Nephron (organoid): ENCODE data around the gene AJAP1.

Experiments used
- H3K27ac Mint-ChIP-seq, 3 experiments: 2 replicates each; pipeline ENCODE4 v1.8.0; 2020; ENCODE audit warnings: mixed read lengths in 3 of 3, mild to moderate bottlenecking in 2 of 3, moderate library complexity in 1 of 3
- H3K27me3 Mint-ChIP-seq: 2 replicates; pipeline ENCODE4 v1.8.0; 2021; ENCODE audit warnings: low read depth, mild to moderate bottlenecking, moderate library complexity, mixed read lengths
- H3K36me3 Mint-ChIP-seq: 2 replicates; pipeline ENCODE4 v1.8.0; 2020; ENCODE audit warnings: low read depth, mixed read lengths
- H3K4me1 Mint-ChIP-seq: 2 replicates; pipeline ENCODE4 v1.8.0; 2020; ENCODE audit warnings: mixed read lengths
- H3K4me3 Mint-ChIP-seq, 3 experiments: 2 replicates each; pipeline ENCODE4 v1.8.0; 2020; ENCODE audit warnings: mild to moderate bottlenecking in 3 of 3, mixed read lengths in 3 of 3, moderate library complexity in 2 of 3
- H3K9me3 Mint-ChIP-seq: 2 replicates; pipeline ENCODE4 v1.8.0; 2020; ENCODE audit warnings: mixed read lengths
- TF ChIP-seq, protein P1 (sequence below), 3 experiments: fragments of 200-600 bp; sonication (generic); IDR thresholded peaks; one replicate each; pipeline ENCODE4 v1.5.0; 2021; ENCODE audit warnings: antibody characterized with exemption in 3 of 3; ENCODE audit not compliant: unreplicated experiment in 3 of 3

AJAP1 gene

DNA sequence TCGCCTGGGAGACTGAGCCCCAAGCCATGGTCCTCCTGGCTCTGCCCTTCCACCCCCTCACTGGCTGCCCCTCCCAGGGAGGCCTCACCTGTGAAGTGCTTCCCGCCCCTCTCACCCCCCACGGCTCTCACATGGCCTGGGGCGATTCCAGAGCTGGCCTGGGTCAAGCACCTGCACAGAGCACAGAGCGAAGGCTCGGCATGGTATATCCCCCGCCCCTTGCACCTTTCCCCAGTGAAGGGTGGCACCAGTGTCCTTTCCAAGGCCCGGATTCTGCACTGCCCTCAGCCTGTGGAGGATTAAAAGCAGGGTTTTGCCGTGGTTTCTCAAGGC, 1.1 kb upstream of the AJAP1 start:
- no peak overlapping the region for H3K27ac Mint-ChIP-seq
- peaks cover 41% of the 10 kb centered on the region for H3K27me3 Mint-ChIP-seq
- peaks cover 24% of the 10 kb centered on the region for H3K4me1 Mint-ChIP-seq
- TF ChIP-seq, protein P1, sequence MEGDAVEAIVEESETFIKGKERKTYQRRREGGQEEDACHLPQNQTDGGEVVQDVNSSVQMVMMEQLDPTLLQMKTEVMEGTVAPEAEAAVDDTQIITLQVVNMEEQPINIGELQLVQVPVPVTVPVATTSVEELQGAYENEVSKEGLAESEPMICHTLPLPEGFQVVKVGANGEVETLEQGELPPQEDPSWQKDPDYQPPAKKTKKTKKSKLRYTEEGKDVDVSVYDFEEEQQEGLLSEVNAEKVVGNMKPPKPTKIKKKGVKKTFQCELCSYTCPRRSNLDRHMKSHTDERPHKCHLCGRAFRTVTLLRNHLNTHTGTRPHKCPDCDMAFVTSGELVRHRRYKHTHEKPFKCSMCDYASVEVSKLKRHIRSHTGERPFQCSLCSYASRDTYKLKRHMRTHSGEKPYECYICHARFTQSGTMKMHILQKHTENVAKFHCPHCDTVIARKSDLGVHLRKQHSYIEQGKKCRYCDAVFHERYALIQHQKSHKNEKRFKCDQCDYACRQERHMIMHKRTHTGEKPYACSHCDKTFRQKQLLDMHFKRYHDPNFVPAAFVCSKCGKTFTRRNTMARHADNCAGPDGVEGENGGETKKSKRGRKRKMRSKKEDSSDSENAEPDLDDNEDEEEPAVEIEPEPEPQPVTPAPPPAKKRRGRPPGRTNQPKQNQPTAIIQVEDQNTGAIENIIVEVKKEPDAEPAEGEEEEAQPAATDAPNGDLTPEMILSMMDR (IDR thresholded peaks at IDR 0.05; ENCODE audit: unreplicated experiment in 3 of 3) = no peak
- peak overlapping the region in 1 of 3 experiments; percentile 61 for H3K4me3 Mint-ChIP-seq
- no peaks in the 10 kb centered on the region for H3K36me3 Mint-ChIP-seq
- no peaks in the 10 kb centered on the region for H3K9me3 Mint-ChIP-seq

DNA sequence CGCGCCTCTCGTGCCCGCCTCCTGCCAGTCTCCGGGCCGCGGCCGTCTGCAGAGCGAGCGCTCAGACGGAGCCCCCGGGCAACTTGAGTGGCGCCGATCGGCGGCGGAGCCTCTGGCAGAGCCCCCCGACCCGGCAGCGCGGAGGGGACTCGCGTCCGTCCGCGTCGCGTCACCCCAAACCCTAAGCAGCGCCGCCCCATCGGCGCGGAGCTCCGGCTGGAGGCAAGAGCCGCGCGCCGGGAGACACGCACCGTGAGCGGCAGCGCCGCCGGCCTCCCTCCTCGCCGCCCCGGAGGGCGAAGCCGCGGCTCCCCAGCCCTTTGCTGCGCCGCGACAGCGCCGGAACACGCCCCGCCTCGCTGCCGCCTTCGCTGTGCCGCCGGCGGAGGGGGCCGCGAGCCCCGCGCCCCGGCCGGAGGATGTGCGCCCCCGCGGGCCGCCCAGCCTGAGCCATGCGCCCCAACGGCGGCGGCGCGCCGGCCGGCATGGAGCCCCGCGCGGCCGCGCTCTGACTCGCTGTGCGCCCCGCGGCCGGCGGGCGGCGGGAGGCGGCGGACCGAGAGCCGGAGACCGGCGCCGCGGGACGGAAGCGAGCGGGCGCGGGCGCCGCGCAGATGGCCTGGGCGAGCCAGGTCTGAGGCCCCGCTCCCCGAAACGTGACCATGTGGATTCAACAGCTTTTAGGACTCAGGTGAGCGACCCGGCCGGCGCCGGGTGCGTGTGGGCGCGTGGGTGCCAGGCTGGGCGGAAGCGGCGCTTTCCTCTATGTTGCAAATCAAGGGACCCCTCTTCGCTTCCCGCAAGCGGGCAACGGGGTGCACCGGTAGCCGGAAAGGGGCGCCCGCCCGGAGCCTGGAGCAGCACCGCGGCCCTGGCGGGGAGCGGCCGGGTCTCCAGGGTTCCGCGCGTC, 610 bp downstream of the AJAP1 start:
- TF ChIP-seq, protein P1 (IDR thresholded peaks at IDR 0.05; ENCODE audit: unreplicated experiment in 3 of 3) = no peak
- Mint-ChIP-seq H3K36me3 (no peaks in the 10 kb centered on the region), H3K27me3 (peaks cover 59% of the 10 kb centered on the region), H3K27ac (no peak overlapping the region), H3K9me3 (no peaks in the 10 kb centered on the region), H3K4me3 (peak overlapping the region in 2 of 3 experiments; percentile 35 to 47), H3K4me1 (peaks cover 39% of the 10 kb centered on the region)

DNA sequence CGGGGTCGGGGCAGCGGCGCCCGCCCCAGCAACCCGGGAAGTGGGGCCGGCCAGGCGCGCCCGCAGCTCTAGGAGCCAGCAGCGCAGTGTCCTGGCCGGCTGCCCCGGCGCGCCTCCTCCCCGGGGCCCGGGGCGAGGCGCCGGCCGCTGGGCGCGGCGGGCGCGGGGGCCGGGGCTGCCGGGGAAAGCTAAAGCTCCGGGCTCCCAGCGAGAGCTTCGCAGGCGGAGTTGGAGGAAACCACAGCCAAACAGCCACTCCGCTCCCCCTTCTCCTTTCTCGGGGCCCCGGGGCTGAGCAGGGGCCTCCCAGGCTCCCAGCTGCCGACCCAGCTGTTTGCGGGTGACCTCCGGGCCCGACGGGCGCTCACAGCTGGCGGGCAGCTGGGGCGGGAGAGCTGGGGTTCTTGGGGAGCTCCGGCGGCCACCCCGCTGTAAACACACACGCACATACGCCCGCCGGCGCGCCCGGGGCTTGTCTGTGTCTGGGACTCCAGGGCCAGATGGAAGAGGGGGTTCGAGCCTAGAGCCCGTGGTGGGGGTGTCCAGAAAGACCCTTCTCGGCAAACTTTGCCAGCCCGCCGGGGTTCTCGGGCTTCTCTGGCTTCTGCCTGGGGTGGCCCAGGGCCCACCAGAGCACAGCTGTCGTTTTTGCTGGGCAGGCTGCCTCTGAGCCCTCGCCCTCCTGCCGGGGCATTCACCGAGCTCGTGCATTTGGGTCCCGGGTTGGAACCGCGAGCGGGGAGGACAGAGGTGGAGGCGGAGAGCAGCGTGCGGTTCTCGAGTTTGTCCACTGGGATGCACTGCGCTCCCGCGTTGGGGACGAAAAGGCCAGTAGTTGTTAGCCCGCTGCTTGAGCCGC, 1.5 kb downstream of the AJAP1 start:
- peaks cover 45% of the 10 kb centered on the region for H3K4me1 Mint-ChIP-seq
- peaks cover 68% of the 10 kb centered on the region for H3K27me3 Mint-ChIP-seq
- H3K4me3 Mint-ChIP-seq = peak overlapping the region; percentile 61 to 78 (median 66)
- H3K9me3 Mint-ChIP-seq = no peaks in the 10 kb centered on the region
- TF ChIP-seq, protein P1 (IDR thresholded peaks at IDR 0.05; ENCODE audit: unreplicated experiment in 3 of 3) = peak; percentile 89 to 92 (median 91)
- H3K36me3 Mint-ChIP-seq = no peaks in the 10 kb centered on the region
- no peak overlapping the region for H3K27ac Mint-ChIP-seq

DNA sequence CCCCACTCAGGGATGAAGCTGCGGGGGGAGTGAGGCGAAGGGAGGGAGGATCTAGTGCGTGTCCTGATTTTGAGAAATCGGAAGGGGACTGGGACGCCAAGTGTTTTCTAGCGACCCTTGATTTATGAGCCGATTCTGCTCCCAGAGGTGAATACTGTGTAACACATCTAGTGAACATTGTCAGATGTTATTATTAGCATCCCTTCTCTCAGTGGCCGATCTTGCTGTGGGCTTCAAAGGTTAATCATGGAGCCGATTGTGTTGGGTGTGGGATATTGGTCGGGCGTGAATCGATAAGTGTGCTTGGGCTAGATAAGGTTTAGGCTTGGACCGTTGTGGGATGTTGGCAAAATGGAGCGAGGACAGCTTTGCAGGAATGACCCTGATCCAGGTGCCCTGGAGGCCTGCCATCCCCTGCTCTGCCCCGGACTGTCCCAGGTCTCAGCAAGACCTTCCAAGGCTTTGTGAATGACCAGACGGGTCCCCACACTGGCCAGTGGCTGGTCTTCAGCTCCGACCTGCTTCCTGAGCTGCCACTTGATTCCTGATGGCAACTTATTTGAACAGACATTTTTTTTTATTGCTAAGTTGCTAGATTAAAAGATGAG, 2.2 kb downstream of the AJAP1 start:
- Mint-ChIP-seq H3K27me3 (peaks cover 72% of the 10 kb centered on the region), H3K36me3 (no peaks in the 10 kb centered on the region), H3K4me1 (peaks cover 43% of the 10 kb centered on the region), H3K27ac (no peak overlapping the region), H3K4me3 (peak overlapping the region; percentile 61 to 78 (median 66)), H3K9me3 (no peaks in the 10 kb centered on the region)
- TF ChIP-seq, protein P1 (IDR thresholded peaks at IDR 0.05; ENCODE audit: unreplicated experiment in 3 of 3) = peak; percentile 4 to 36 (median 6)

DNA sequence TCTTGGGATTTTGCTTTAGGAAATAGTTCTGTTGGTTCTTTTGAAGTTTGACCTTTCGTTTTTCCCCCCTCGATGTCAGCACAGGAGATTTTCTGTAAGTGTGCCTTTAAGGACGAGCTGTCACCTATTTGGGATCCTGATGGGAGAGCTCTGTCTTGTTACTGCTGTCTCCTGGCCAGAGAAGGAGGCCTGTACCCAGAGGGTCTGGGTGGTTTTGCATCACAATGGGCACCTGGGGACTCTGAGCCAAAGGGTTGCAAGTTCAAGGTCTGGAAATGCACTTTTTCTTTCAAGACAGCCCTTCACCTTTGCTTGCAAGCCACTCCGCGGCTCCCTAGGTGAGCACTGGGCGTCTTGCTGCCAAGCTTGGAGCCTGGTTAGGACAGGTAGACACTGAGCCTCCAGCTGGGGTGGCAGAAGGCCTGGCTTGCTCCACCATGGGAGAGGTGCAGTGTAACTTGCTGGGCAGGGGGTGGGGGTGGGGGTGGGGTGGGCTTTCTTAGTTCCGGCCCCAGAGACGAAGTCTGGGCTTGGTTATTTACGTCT, 2.9 kb downstream of the AJAP1 start:
- Mint-ChIP-seq H3K36me3 (no peaks in the 10 kb centered on the region), H3K27me3 (peaks cover 76% of the 10 kb centered on the region), H3K9me3 (no peaks in the 10 kb centered on the region), H3K27ac (no peak overlapping the region), H3K4me1 (peaks cover 46% of the 10 kb centered on the region), H3K4me3 (peak overlapping the region in 1 of 3 experiments; percentile 66)
- TF ChIP-seq, protein P1 (IDR thresholded peaks at IDR 0.05; ENCODE audit: unreplicated experiment in 3 of 3) = no peak
